Measurements from ENCODE around the gene TPPP2. TPM values are rescaled to one million over a fixed set of nuclear protein-coding genes. Genes with fewer than 3 reads are reported as not detected.

TPPP2 gene
- total RNA-seq, 1 experiment from 2014 or later: not detected

DNA sequence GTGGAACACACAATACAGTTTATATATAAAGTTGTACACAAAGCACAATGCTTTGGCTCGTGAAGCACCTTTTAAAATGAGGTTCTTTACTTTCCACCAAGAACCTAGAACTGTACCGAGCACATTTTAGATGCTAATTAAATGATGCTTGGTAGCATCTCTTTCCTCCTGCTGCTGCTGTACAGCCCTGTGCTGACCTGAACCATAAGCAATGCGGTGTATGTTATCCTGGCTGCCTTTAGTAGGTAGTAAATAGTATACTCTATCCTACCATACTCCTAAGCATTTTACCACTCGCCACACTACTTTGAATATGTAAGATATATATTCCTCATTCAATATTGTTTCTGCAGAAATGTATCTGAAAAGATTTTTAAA, 24.7 kb downstream of the TPPP2 start:
- no TSS peak for BruUV-seq (replicated peaks)
- no peak overlapping the region for H3K27ac Mint-ChIP-seq (ENCODE audit: unreplicated experiment)
- DNase-seq: no peak
- H3K9me3 Mint-ChIP-seq (ENCODE audit: low read depth, unreplicated experiment): no peaks in the 10 kb centered on the region
- TF ChIP-seq, protein P1, sequence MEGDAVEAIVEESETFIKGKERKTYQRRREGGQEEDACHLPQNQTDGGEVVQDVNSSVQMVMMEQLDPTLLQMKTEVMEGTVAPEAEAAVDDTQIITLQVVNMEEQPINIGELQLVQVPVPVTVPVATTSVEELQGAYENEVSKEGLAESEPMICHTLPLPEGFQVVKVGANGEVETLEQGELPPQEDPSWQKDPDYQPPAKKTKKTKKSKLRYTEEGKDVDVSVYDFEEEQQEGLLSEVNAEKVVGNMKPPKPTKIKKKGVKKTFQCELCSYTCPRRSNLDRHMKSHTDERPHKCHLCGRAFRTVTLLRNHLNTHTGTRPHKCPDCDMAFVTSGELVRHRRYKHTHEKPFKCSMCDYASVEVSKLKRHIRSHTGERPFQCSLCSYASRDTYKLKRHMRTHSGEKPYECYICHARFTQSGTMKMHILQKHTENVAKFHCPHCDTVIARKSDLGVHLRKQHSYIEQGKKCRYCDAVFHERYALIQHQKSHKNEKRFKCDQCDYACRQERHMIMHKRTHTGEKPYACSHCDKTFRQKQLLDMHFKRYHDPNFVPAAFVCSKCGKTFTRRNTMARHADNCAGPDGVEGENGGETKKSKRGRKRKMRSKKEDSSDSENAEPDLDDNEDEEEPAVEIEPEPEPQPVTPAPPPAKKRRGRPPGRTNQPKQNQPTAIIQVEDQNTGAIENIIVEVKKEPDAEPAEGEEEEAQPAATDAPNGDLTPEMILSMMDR (IDR thresholded peaks at IDR 0.05; ENCODE audit: unreplicated experiment): no peak
- peaks cover 21% of the 10 kb centered on the region for H3K4me1 Mint-ChIP-seq (ENCODE audit: low read depth, unreplicated experiment)
- peaks cover under 1% of the 10 kb centered on the region for H3K27me3 Mint-ChIP-seq (ENCODE audit: unreplicated experiment)
- no peaks in the 10 kb centered on the region for H3K36me3 Mint-ChIP-seq (ENCODE audit: insufficient read depth, unreplicated experiment)
- CTCF ChIA-PET: interaction anchor here (1.2 to 1.4 kb wide), 2 partner anchors 14 to 40 kb away, joined by 4 read pairs; no protein-coding TSS in a partner anchor
- intact Hi-C loops (cut with micrococcal nuclease; ENCODE audit: unreplicated experiment): no loop called here
- no peak overlapping the region for H3K4me3 Mint-ChIP-seq (ENCODE audit: low read depth, unreplicated experiment)

DNA sequence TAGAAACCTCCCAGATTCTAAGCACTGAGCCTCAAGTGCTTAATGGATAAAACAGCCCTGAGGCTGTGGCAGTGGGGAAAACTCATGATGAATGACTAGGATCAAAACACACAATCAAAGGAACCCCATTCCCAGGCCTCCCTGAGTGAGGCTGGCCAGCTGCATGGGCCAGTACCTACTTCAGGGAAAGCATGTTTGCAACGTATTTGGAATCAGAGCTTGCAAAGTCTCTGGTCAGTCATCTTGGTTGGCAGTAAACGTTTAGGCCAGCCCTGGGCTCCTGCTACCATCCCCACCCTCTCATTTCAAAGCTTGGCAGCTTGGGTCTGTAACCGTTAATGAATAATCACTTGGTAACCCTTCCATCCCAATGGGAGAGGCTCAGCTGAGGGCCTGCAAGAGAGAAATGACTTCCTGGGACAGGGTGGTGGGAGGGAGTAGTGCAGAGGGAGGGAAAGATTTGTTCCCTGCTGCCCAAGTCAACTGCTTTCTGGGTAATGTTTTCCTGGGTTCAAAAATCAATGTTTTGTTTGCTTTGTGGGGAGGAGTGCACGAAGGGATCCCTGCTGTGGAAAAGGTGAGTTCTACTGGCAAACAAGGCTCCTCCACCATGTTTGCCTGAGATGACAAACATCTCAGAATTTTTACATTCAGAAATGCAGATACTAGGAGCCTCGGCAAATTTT, 25.6 kb downstream of the TPPP2 start:
- no peaks in the 10 kb centered on the region for H3K9me3 Mint-ChIP-seq (ENCODE audit: low read depth, unreplicated experiment)
- TF ChIP-seq, protein P1 (IDR thresholded peaks at IDR 0.05; ENCODE audit: unreplicated experiment): no peak
- intact Hi-C loops (cut with micrococcal nuclease; ENCODE audit: unreplicated experiment): no loop called here
- no peak overlapping the region for H3K27ac Mint-ChIP-seq (ENCODE audit: unreplicated experiment)
- H3K4me3 Mint-ChIP-seq (ENCODE audit: low read depth, unreplicated experiment): no peak overlapping the region
- H3K27me3 Mint-ChIP-seq (ENCODE audit: unreplicated experiment): peaks cover 9% of the 10 kb centered on the region
- CTCF ChIA-PET: interaction anchor here (1.2 to 1.8 kb wide), 2 partner anchors 13 to 16 kb away, joined by 4 read pairs; no protein-coding TSS in a partner anchor
- DNase-seq: no peak
- peaks cover 21% of the 10 kb centered on the region for H3K4me1 Mint-ChIP-seq (ENCODE audit: low read depth, unreplicated experiment)
- H3K36me3 Mint-ChIP-seq (ENCODE audit: insufficient read depth, unreplicated experiment): no peaks in the 10 kb centered on the region
- no TSS peak for BruUV-seq (replicated peaks)

DNA sequence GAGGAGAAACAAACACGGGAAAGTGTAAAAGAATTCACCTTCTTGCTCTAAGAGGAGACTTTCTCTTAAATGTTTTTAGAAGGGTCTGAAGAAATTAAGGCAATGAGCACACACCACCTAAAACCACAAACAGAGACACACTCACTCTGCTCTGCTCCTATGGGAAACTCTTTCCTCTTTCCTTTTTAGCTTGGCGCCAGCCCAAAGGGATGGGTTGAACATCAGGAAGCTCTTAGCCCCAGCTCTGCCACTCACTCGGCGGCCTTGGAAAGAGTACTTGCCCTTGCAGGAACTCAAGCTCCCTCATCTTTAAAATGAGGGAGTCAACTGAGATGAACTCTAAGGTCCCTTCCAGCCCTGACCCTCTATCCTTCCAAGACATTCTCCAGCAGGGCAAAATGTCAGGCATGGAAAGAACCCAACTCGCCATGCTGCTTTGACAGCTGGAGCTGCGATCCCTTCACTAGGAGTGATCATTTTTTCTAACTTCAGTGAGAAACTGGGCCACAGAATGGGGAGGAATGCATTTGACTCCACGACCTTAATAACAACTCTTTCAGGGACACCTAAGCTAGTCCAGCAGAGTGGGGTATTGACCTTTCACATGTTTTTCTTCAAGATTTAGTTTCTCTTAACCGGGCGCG, 26.6 kb downstream of the TPPP2 start:
- Mint-ChIP-seq H3K9me3 (ENCODE audit: low read depth, unreplicated experiment) (no peaks in the 10 kb centered on the region), H3K36me3 (ENCODE audit: insufficient read depth, unreplicated experiment) (no peaks in the 10 kb centered on the region), H3K4me1 (ENCODE audit: low read depth, unreplicated experiment) (peaks cover 21% of the 10 kb centered on the region), H3K27ac (ENCODE audit: unreplicated experiment) (no peak overlapping the region), H3K4me3 (ENCODE audit: low read depth, unreplicated experiment) (no peak overlapping the region), H3K27me3 (ENCODE audit: unreplicated experiment) (peaks cover 16% of the 10 kb centered on the region)
- DNase-seq: no peak
- CTCF ChIA-PET: interaction anchor here (1.0 to 1.8 kb wide), 2 partner anchors 17 to 41 kb away, joined by 4 to 6 read pairs; no protein-coding TSS in a partner anchor
- TF ChIP-seq, protein P1 (IDR thresholded peaks at IDR 0.05; ENCODE audit: unreplicated experiment): no peak
- no TSS peak for BruUV-seq (replicated peaks)
- intact Hi-C loops (cut with micrococcal nuclease; ENCODE audit: unreplicated experiment): no loop called here

DNA sequence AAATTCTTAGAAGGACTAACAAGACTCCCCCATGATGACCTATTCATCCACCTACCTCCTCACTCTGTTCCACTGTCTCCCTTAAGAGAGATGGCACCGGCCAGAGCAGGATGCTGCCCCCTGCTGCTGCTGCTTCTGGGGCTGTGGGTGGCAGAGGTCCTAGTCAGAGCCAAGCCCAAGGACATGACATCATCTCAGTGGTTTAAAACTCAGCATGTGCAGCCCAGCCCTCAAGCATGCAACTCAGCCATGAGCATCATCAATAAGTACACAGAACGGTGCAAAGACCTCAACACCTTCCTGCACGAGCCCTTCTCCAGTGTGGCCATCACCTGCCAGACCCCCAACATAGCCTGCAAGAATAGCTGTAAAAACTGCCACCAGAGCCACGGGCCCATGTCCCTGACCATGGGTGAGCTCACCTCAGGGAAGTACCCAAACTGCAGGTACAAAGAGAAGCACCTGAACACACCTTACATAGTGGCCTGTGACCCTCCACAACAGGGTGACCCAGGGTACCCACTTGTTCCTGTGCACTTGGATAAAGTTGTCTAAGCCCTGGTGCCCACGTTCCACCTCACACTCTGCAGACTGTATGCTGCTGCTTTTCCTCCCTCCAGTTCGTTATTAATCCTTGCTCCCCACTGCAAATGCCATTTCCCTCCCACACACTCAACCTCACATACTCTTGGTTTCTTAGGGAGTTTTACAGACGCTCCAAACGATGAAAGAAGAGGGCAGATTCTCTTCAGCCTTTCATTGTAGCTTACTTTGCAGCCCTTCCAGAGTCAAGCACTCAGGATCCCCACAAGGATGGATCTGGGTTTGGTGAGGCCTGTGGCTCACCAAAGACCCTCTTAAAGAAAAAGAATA, 28.0 kb downstream of the TPPP2 start, which contains the start of gene RNASE8:
TSS of gene RNASE8 (plus strand) at position 20 of the 873 bp plus-strand sequence. CDS start at position 91, 71 bp downstream.
- TF ChIP-seq, protein P1 (IDR thresholded peaks at IDR 0.05; ENCODE audit: unreplicated experiment): no peak
- CTCF ChIA-PET: interaction anchor here (1.5 kb wide), 1 partner anchor 42 kb away, joined by 3 read pairs; no protein-coding TSS in a partner anchor
- no peak within 1 kb of the TSS for H3K4me3 Mint-ChIP-seq (ENCODE audit: low read depth, unreplicated experiment)
- H3K27ac Mint-ChIP-seq (ENCODE audit: unreplicated experiment): no peak within 1 kb of the TSS
- peaks cover 21% of the 10 kb centered on the region for H3K4me1 Mint-ChIP-seq (ENCODE audit: low read depth, unreplicated experiment)
- peaks cover 16% of the 10 kb centered on the region for H3K27me3 Mint-ChIP-seq (ENCODE audit: unreplicated experiment)
- no peaks in the 10 kb centered on the region for H3K9me3 Mint-ChIP-seq (ENCODE audit: low read depth, unreplicated experiment)
- no peaks in the 10 kb centered on the region for H3K36me3 Mint-ChIP-seq (ENCODE audit: insufficient read depth, unreplicated experiment)
- intact Hi-C loops (cut with micrococcal nuclease; ENCODE audit: unreplicated experiment): no loop called here
- no peak for DNase-seq
- no TSS peak for BruUV-seq (replicated peaks)

All from Calu3 (cell line).